H1 (cell line): ENCODE results near the gene SLPI. TPM values are rescaled to one million over a fixed set of nuclear protein-coding genes. Genes with fewer than 3 reads are reported as not detected.

ENCODE experiments used
- CTCF ChIA-PET: fragments of 300-600 bp; sonication (Branson Sonifier 250); formaldehyde crosslinking; loops from one replicate; lab custom pipeline; 2021; ENCODE audit not compliant: partially characterized antibody; lab: Charles Lee
- POLR2A ChIA-PET: fragments of 300-600 bp; sonication (Branson Sonifier 250); formaldehyde crosslinking; loops from one replicate; lab custom pipeline; 2021; ENCODE audit warnings: inconsistent platforms; ENCODE audit not compliant: partially characterized antibody; lab: Charles Lee
- DNase-seq, 2 experiments: peaks; one replicate each; pipeline versions ENCODE4 v3.0.0 to v3.0.0-alpha.2; 2010 to 2022; ENCODE audit warnings: low spot score in 2 of 2, low read depth in 1 of 2, mixed read lengths in 1 of 2
- FAIRE-seq: peaks from 2 replicates; lab custom pipeline; 2011; peaks lifted over from hg19 to GRCh38; lab: Jason Lieb, UNC
- H2AFZ ChIP-seq: 2 replicates; pipeline ENCODE4 v1.8.1; 2012; ENCODE audit warnings: low read length, inconsistent platforms
- H2AK5ac ChIP-seq: 2 replicates; pipeline ENCODE4 v1.6.1; 2013; ENCODE audit warnings: low read depth, low read length
- H2BK120ac ChIP-seq: replicated peaks from 2 replicates; pipeline ENCODE3; 2013; ENCODE audit warnings: low read depth, low read length, inconsistent platforms
- H2BK12ac ChIP-seq: 2 replicates; pipeline ENCODE4 v1.6.1; 2013; ENCODE audit warnings: low read depth, low read length
- H2BK15ac ChIP-seq: 2 replicates; pipeline ENCODE4 v1.6.1; 2013; ENCODE audit warnings: low read length
- H2BK20ac ChIP-seq: 2 replicates; pipeline ENCODE4 v1.6.1; 2013; ENCODE audit warnings: low read length
- H2BK5ac ChIP-seq: 2 replicates; pipeline ENCODE4 v1.6.1; 2013; ENCODE audit warnings: low read depth, low read length
- H3K14ac ChIP-seq: 2 replicates; pipeline ENCODE4 v1.6.1; 2013; ENCODE audit warnings: inconsistent platforms; ENCODE audit not compliant: insufficient read length
- H3K18ac ChIP-seq: 2 replicates; pipeline ENCODE4 v1.6.1; 2013; ENCODE audit warnings: low read length; ENCODE audit errors: extremely low read depth
- H3K23ac ChIP-seq: 2 replicates; pipeline ENCODE4 v1.6.1; 2013; ENCODE audit warnings: inconsistent platforms; ENCODE audit not compliant: insufficient read length
- H3K23me2 ChIP-seq: 2 replicates; pipeline ENCODE4 v1.6.1; 2013; ENCODE audit warnings: low read depth, low read length
- H3K27ac ChIP-seq: 2 replicates; pipeline ENCODE4 v1.6.1; 2011; ENCODE audit warnings: low read depth, low read length, inconsistent platforms
- H3K27me3 ChIP-seq, 4 experiments: replicated peaks in 1 of 4; 1 replicate in 1 of 4; 2 replicates in 3 of 4; pipeline versions ENCODE4 v1.6.1 to v1.8.1; 2011 to 2013; ENCODE audit warnings: low read length in 3 of 4, mild to moderate bottlenecking in 3 of 4, inconsistent platforms in 2 of 4, mixed read lengths in 2 of 4, moderate library complexity in 1 of 4; ENCODE audit not compliant: control insufficient read depth in 3 of 4, insufficient read depth in 3 of 4; ENCODE audit errors: extremely low read depth in 1 of 4
- H3K36me3 ChIP-seq, 4 experiments: 2 replicates each; pipeline versions ENCODE4 v1.6.1 to v1.8.1; 2011 to 2013; ENCODE audit warnings: mild to moderate bottlenecking in 4 of 4, low read length in 3 of 4, moderate library complexity in 2 of 4, control low read depth in 1 of 4, inconsistent platforms in 1 of 4; ENCODE audit not compliant: insufficient read depth in 4 of 4, control insufficient read depth in 2 of 4
- H3K4ac ChIP-seq: replicated peaks from 2 replicates; pipeline ENCODE3; 2013; ENCODE audit warnings: low read length, low read depth, mixed read lengths, inconsistent platforms; ENCODE audit not compliant: insufficient read length
- H3K4me1 ChIP-seq, 4 experiments: replicated peaks in 1 of 4; 1 replicate in 1 of 4; 2 replicates in 3 of 4; pipeline versions ENCODE4 v1.6.1 to v1.8.1; 2011 to 2013; ENCODE audit warnings: low read length in 3 of 4, inconsistent platforms in 2 of 4, mixed read lengths in 1 of 4; ENCODE audit not compliant: insufficient read depth in 4 of 4, control insufficient read depth in 3 of 4
- H3K4me2 ChIP-seq, 2 experiments: 2 replicates each; pipeline versions ENCODE4 v1.6.1 to v1.8.1; 2011 to 2013; ENCODE audit warnings: low read depth in 2 of 2, low read length in 2 of 2, control low read depth in 1 of 2, inconsistent platforms in 1 of 2, mild to moderate bottlenecking in 1 of 2; ENCODE audit not compliant: insufficient read depth in 1 of 2
- H3K4me3 ChIP-seq, 4 experiments: fragments of 200-600, 300-600 bp in 1 of 4; sonication (generic), shearing (Covaris generic), sonication (Bioruptor Twin) in 1 of 4; 2 replicates each; pipeline versions ENCODE4 v1.5.1 to v1.8.1; 2011 to 2016; ENCODE audit warnings: low read length in 4 of 4, low read depth in 3 of 4, control low read depth in 2 of 4, inconsistent platforms in 2 of 4, mild to moderate bottlenecking in 2 of 4, mixed read lengths in 1 of 4, moderate library complexity in 1 of 4; ENCODE audit not compliant: insufficient read depth in 2 of 4; ENCODE audit errors: extremely low read depth in 1 of 4
- H3K56ac ChIP-seq: replicated peaks from 2 replicates; pipeline ENCODE3; 2013; ENCODE audit warnings: low read depth, mild to moderate bottlenecking, mixed read lengths, low read length, inconsistent platforms; ENCODE audit not compliant: insufficient read length
- H3K79me1 ChIP-seq: 2 replicates; pipeline ENCODE4 v1.6.1; 2013; ENCODE audit warnings: low read depth, low read length, control low read depth
- H3K79me2 ChIP-seq, 2 experiments: 2 replicates each; pipeline versions ENCODE4 v1.6.1 to v1.8.1; 2012 to 2013; ENCODE audit warnings: low read length in 2 of 2, mild to moderate bottlenecking in 2 of 2, inconsistent platforms in 1 of 2; ENCODE audit not compliant: insufficient read depth in 2 of 2, control insufficient read depth in 1 of 2
- H3K9ac ChIP-seq, 4 experiments: replicated peaks in 1 of 4; 1 replicate in 1 of 4; 2 replicates in 3 of 4; pipeline versions ENCODE4 v1.6.1 to v1.8.1; 2011 to 2013; ENCODE audit warnings: low read depth in 3 of 4, low read length in 3 of 4, control low read depth in 2 of 4, mild to moderate bottlenecking in 2 of 4, moderate library complexity in 2 of 4, inconsistent platforms in 1 of 4; ENCODE audit errors: extremely low read depth in 1 of 4
- H3K9me3 ChIP-seq, 2 experiments: 2 replicates each; pipeline versions ENCODE4 v1.6.1 to v1.8.1; 2012 to 2013; ENCODE audit warnings: mild to moderate bottlenecking in 2 of 2, moderate library complexity in 2 of 2, control low read depth in 1 of 2, inconsistent platforms in 1 of 2, low read depth in 1 of 2, low read length in 1 of 2, mixed read lengths in 1 of 2; ENCODE audit not compliant: insufficient read depth in 2 of 2
- H4K20me1 ChIP-seq, 2 experiments: replicated peaks in 1 of 2; 2 replicates each; pipeline versions ENCODE3 to v1.8.1; 2011 to 2013; ENCODE audit warnings: inconsistent platforms in 2 of 2, low read length in 2 of 2, mild to moderate bottlenecking in 1 of 2; ENCODE audit not compliant: insufficient read depth in 2 of 2, control insufficient read depth in 1 of 2
- H4K5ac ChIP-seq: 2 replicates; pipeline ENCODE4 v1.6.1; 2013; ENCODE audit warnings: low read length, low read depth, mixed read lengths, inconsistent platforms; ENCODE audit not compliant: insufficient read length
- H4K8ac ChIP-seq: 2 replicates; pipeline ENCODE4 v1.8.0; 2013; ENCODE audit warnings: mild to moderate bottlenecking, moderate library complexity, low read length, inconsistent platforms; ENCODE audit not compliant: insufficient read depth; ENCODE audit errors: extremely low read depth
- H4K91ac ChIP-seq: replicated peaks from 2 replicates; pipeline ENCODE3; 2013; ENCODE audit warnings: low read length, mixed read lengths, inconsistent platforms; ENCODE audit not compliant: insufficient read length
- CTCF ChIP-seq, 3 experiments: IDR thresholded peaks; 1 replicate in 2 of 3; 2 replicates in 1 of 3; pipeline versions ENCODE4 v1.5.1 to v1.6.1; 2011; ENCODE audit warnings: low read length in 3 of 3, mild to moderate bottlenecking in 3 of 3, inconsistent platforms in 2 of 3, low read depth in 1 of 3, moderate library complexity in 1 of 3; ENCODE audit not compliant: insufficient read depth in 1 of 3; ENCODE audit errors: control extremely low read depth in 1 of 3
- polyA plus RNA-seq, 7 experiments: library from polyadenylated mRNA; depleted of rRNA in 3 of 7; stranded (reverse) in 5 of 7; unstranded in 2 of 7; fragments of >200 nt in 5 of 7; fragments of 200-250 nt in 2 of 7; gene quantifications; 1 replicate in 5 of 7; 2 replicates in 1 of 7; 4 replicates in 1 of 7; pipeline versions ENCODE4 v1.2.1 to v1.2.3, GENCODE V29; 2011 to 2013; ENCODE audit warnings: missing spikeins in 2 of 7, mixed read lengths in 2 of 7
- total RNA-seq: library from RNA; stranded (reverse); fragmentation: NEBNext Ultra II Directional; extraction: Animal tissue kit (Norgen Biotek cat#: 25700); gene quantifications from 2 replicates; pipeline ENCODE4 v1.2.1, GENCODE V29; 2021

The SLPI gene
- total and polyA plus RNA-seq, 2 of the 8 experiments (the other 6 are each of a cell fraction or from before 2014, with no cell fraction given), result not detected

GRCh38 chr20:45223136-45223535, 31.2 kb downstream of the SLPI start:
- FAIRE-seq (peak; percentile 19), DNase-seq (no peak)
- H2BK15ac ChIP-seq, result no peak overlapping the region
- no peak overlapping the region for H3K27ac ChIP-seq
- no peaks in the 10 kb centered on the region for H3K79me2 ChIP-seq
- H3K56ac ChIP-seq, result no peak overlapping the region
- ChIA-PET CTCF (interaction anchor here (1.4 to 2.7 kb wide), 2 partner anchors 70 to 84 kb away, joined by 4 to 10 read pairs; no protein-coding TSS in a partner anchor), POLR2A (no interaction called here)
- no peak overlapping the region for H2AK5ac ChIP-seq
- H4K5ac ChIP-seq, result no peak overlapping the region
- no peak overlapping the region for H3K4me2 ChIP-seq
- H2AFZ ChIP-seq, result no peak overlapping the region
- H3K4ac ChIP-seq, result no peak overlapping the region
- H2BK12ac ChIP-seq, result no peak overlapping the region
- no peaks in the 10 kb centered on the region; a peak in 1 of 7 replicates for H3K27me3 ChIP-seq
- no peaks in the 10 kb centered on the region for H3K9me3 ChIP-seq
- H3K4me1 ChIP-seq, result no peaks in the 10 kb centered on the region
- H3K14ac ChIP-seq, result no peak overlapping the region
- no peak overlapping the region for H4K8ac ChIP-seq
- no peak overlapping the region for H2BK5ac ChIP-seq
- H3K36me3 ChIP-seq, result no peaks in the 10 kb centered on the region
- H3K23ac ChIP-seq, result no peak overlapping the region
- H2BK120ac ChIP-seq, result no peak overlapping the region
- no peak overlapping the region for H3K9ac ChIP-seq
- H3K79me1 ChIP-seq, result no peaks in the 10 kb centered on the region
- no peak overlapping the region for H2BK20ac ChIP-seq
- no peak overlapping the region for H3K4me3 ChIP-seq
- H4K91ac ChIP-seq, result no peak overlapping the region
- no peak overlapping the region for H3K18ac ChIP-seq
- H4K20me1 ChIP-seq, result no peaks in the 10 kb centered on the region
- H3K23me2 ChIP-seq, result no peaks in the 10 kb centered on the region
- no peak for TF ChIP-seq CTCF (IDR thresholded peaks at IDR 0.05; ENCODE audit: control extremely low read depth in 1 of 3, insufficient read depth in 1 of 3, low read depth in 1 of 3, low read length in 3 of 3)
